ENCODE results near the gene PANX2.

The PANX2 gene

DNA sequence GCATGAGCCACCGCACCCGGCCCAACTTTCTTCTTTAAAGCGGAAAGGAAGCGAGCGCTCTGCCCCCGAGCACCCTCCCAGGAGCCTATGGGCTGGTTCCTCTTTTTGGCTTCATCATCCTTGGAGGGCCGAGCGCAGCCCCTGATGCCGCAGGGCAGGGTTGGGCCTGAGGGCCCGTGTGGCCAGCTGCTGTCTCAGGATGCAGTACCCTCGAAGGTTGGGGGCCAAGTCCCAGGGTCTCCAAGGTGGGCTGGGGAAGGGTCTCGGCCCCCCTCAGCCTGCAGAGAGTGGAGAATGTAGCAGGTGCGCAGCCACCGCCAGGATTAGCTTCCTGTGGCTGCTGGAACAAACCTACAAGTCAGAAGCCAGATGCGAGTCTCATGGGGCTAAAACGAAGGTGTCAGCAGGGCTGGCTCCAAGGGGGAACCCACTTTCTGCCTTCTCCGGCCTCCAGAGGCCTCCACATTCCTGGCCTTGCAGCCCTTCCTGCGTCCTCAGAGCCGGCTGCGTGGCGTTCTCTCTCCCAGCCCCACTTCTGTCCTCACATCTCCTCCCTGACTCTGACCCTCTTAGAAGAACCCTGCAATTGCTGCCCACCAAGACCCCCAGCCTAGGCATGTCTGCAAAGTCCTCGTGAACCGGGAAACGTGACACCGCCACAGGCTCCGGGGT is 2.9 kb downstream of the PANX2 start:
- TF ChIP-seq, protein P1, sequence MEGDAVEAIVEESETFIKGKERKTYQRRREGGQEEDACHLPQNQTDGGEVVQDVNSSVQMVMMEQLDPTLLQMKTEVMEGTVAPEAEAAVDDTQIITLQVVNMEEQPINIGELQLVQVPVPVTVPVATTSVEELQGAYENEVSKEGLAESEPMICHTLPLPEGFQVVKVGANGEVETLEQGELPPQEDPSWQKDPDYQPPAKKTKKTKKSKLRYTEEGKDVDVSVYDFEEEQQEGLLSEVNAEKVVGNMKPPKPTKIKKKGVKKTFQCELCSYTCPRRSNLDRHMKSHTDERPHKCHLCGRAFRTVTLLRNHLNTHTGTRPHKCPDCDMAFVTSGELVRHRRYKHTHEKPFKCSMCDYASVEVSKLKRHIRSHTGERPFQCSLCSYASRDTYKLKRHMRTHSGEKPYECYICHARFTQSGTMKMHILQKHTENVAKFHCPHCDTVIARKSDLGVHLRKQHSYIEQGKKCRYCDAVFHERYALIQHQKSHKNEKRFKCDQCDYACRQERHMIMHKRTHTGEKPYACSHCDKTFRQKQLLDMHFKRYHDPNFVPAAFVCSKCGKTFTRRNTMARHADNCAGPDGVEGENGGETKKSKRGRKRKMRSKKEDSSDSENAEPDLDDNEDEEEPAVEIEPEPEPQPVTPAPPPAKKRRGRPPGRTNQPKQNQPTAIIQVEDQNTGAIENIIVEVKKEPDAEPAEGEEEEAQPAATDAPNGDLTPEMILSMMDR (conservative IDR thresholded peaks at IDR 0.05; ENCODE audit: low read depth, low read length) = no peak
- H3K27me3 ChIP-seq (ENCODE audit: insufficient read depth, low read depth) = no peaks in the 10 kb centered on the region
- H4K20me1 ChIP-seq (ENCODE audit: insufficient read depth) = no peaks in the 10 kb centered on the region
- H3K9ac ChIP-seq = no peak overlapping the region
- no peak overlapping the region for H2AFZ ChIP-seq (ENCODE audit: low read depth)
- H3K4me3 ChIP-seq (IDR thresholded peaks at IDR 0.05; ENCODE audit: insufficient read depth, low read depth, low read length) = no peak overlapping the region
- H3K79me2 ChIP-seq (ENCODE audit: insufficient read depth, low read depth) = no peaks in the 10 kb centered on the region
- H3K27ac ChIP-seq = no peak overlapping the region
- no peak overlapping the region for H3K4me2 ChIP-seq
- no peaks in the 10 kb centered on the region for H3K4me1 ChIP-seq (ENCODE audit: low read depth, poor library complexity, severe bottlenecking)
- no peaks in the 10 kb centered on the region for H3K36me3 ChIP-seq (ENCODE audit: insufficient read depth)

DNA sequence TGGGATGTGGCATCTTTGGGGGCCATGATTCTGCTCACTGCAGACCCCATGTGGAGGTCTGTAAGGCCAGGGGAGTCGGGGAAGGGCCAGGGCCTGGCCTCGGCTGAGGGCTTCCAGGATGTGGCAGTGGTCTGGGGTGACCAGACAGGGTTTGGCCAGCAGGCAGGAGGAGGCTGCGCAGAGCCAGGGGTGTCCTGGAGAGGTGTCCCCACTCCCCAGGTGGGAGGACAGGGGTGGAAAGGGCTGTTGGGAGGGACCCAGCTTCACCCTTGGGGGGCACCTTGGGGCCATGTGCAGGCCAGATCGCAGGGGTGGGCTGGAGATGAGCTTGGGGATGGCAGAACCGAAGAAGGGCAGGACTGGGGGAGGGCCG is 3.4 kb downstream of the PANX2 start:
- TF ChIP-seq, protein P1 (conservative IDR thresholded peaks at IDR 0.05; ENCODE audit: low read depth, low read length) = no peak
- H3K4me2 ChIP-seq = no peak overlapping the region
- no peaks in the 10 kb centered on the region for H4K20me1 ChIP-seq (ENCODE audit: insufficient read depth)

GRCh38 chr22:50174382-50175190 is 4.1 kb downstream of the PANX2 start:
- no peaks in the 10 kb centered on the region for H3K79me2 ChIP-seq (ENCODE audit: insufficient read depth, low read depth)
- no peaks in the 10 kb centered on the region for H3K4me1 ChIP-seq (ENCODE audit: low read depth, poor library complexity, severe bottlenecking)
- no peaks in the 10 kb centered on the region for H4K20me1 ChIP-seq (ENCODE audit: insufficient read depth)
- TF ChIP-seq, protein P1 (conservative IDR thresholded peaks at IDR 0.05; ENCODE audit: low read depth, low read length) = no peak
- H3K36me3 ChIP-seq (ENCODE audit: insufficient read depth) = no peaks in the 10 kb centered on the region
- H2AFZ ChIP-seq (ENCODE audit: low read depth) = no peak overlapping the region
- H3K9ac ChIP-seq = no peak overlapping the region
- no peak overlapping the region for H3K4me2 ChIP-seq
- H3K27me3 ChIP-seq (ENCODE audit: insufficient read depth, low read depth) = no peaks in the 10 kb centered on the region
- no peak overlapping the region for H3K4me3 ChIP-seq (IDR thresholded peaks at IDR 0.05; ENCODE audit: insufficient read depth, low read depth, low read length)
- no peak overlapping the region for H3K27ac ChIP-seq

More for the DNA sequence above, 3.4 kb downstream of the PANX2 start:
- Histone ChIP-seq H3K27ac (no peak overlapping the region), H3K27me3 (ENCODE audit: insufficient read depth, low read depth) (no peaks in the 10 kb centered on the region), H3K36me3 (ENCODE audit: insufficient read depth) (no peaks in the 10 kb centered on the region), H3K9ac (no peak overlapping the region), H3K4me1 (ENCODE audit: low read depth, poor library complexity, severe bottlenecking) (no peaks in the 10 kb centered on the region), H3K79me2 (ENCODE audit: insufficient read depth, low read depth) (no peaks in the 10 kb centered on the region), H3K4me3 (IDR thresholded peaks at IDR 0.05; ENCODE audit: insufficient read depth, low read depth, low read length) (no peak overlapping the region), H2AFZ (ENCODE audit: low read depth) (no peak overlapping the region)

DNA sequence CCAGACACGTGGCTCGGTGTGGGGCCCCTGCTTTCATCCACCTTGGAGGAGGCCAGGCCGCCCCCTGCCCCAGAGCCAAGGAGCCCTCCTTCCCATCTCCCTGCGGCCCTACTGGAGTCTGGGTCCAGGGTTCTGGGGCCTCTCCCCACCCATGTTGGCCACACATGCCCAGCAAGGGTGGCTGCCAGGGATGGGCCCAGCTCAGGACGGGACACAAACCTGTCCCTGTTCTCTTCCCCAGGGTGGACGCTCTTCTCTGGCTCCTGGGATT is 4.6 kb downstream of the PANX2 start:
- Histone ChIP-seq H2AFZ (ENCODE audit: low read depth) (no peak overlapping the region), H4K20me1 (ENCODE audit: insufficient read depth) (no peaks in the 10 kb centered on the region), H3K4me2 (no peak overlapping the region), H3K36me3 (ENCODE audit: insufficient read depth) (no peaks in the 10 kb centered on the region), H3K27ac (no peak overlapping the region), H3K27me3 (ENCODE audit: insufficient read depth, low read depth) (no peaks in the 10 kb centered on the region), H3K4me1 (ENCODE audit: low read depth, poor library complexity, severe bottlenecking) (no peaks in the 10 kb centered on the region), H3K79me2 (ENCODE audit: insufficient read depth, low read depth) (no peaks in the 10 kb centered on the region), H3K9ac (no peak overlapping the region), H3K4me3 (IDR thresholded peaks at IDR 0.05; ENCODE audit: insufficient read depth, low read depth, low read length) (no peak overlapping the region)
- TF ChIP-seq, protein P1 (conservative IDR thresholded peaks at IDR 0.05; ENCODE audit: low read depth, low read length) = no peak

Data from KMS-11 (cell line).